ENCODE measurements around the gene C3orf20.
"Not testable (repeated sequence)": the region's sequence is repeated elsewhere in the genome, so short reads cannot be mapped to it uniquely, and the experiment has no call there.

GRCh38 chr3:14652360-14652907 is 22.5 kb upstream of the C3orf20 start:
- TF ChIP-seq EZH2 (IDR thresholded peaks at IDR 0.05; ENCODE audit: borderline replicate concordance, low read length); CTCF (IDR thresholded peaks at IDR 0.05; ENCODE audit: low read length): not testable (repeated sequence)

Data from OCI-LY1 (cell line).